Activated gamma-delta T cell treated with anti-CD3 and anti-CD28 coated beads, Interleukin-2, amount 50 U/mL, for 16 hours (primary cell): ENCODE measurements around the gene AFAP1L2.

Experiments used
- DNase-seq: peaks from one replicate; pipeline ENCODE4 v3.0.0-alpha.2; 2020; ENCODE audit warnings: low read depth

The AFAP1L2 gene

GRCh38 chr10:114408968-114409444 is 4.7 kb upstream of the AFAP1L2 start:
- no peak for DNase-seq

DNA sequence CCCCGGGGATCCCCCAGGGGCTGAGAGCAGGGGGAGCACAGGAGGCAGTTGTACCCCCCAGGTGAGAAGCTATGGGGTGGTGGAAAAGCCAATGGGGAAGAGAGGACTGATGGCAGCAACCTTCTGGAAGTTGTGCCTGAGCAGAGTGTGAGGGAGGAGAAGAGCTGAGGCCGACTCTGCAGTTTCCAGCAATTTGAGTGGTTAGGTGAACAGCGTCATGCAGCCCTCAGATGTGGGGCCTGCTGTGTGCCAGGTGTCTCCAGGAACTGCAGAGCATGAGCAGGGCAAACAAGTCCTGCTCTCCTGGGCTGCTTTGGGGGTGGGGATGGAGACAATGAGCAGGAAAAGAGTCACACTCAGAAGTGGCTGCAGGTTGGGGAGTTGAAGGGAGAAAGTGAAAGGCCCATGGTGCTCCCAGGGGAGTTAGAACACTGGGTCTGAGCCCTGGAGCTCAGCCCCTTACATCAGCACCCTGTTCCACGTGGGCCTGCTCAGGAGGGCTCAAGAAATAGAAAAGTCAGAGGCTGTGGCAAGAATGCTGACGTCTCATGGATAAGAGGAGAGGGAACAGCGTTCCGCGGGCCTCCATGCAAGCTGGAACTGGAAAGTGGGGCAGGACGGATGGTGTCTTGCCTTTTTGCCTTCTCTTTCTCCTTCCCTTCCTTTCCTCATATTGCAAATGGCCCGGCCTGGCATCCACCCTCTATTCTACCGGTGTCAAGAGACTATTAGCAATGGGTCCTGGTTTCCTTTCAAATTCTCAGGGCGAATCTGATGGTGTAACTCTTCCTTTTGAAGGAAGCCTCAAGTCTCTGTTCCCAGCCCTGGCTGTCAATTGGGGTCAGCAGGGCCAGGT is 4.0 kb upstream of the AFAP1L2 start:
- no peak for DNase-seq

- no peak for DNase-seq
Observed at GRCh38 chr10:114406455-114406854, 2.2 kb upstream of the AFAP1L2 start.

GRCh38 chr10:114405011-114405350 is 679 bp upstream of the AFAP1L2 start:
- no peak for DNase-seq

GRCh38 chr10:114403541-114404161 is 651 bp downstream of the AFAP1L2 start:
- no peak for DNase-seq

- no peak for DNase-seq
Observed at GRCh38 chr10:114402871-114403540, 1.3 kb downstream of the AFAP1L2 start.

DNA sequence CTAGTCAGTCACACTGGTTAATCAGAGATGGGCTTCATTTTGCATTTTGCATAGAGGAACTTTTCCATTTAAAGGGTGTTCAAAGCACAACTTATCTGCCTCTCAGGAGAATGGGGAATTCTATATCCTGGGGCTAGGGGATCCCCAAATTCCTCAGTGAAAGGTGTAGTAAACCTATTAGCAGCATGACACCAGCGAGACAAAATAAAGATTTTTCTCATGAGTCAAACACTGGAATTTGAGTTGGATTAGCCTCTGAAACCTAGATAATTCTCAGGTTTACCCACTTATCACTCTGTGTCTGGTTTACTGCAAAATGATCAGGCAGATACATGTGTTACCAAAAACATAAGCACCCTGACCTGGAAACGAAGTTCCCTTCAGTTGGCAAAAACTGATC is 2.1 kb downstream of the AFAP1L2 start:
- no peak for DNase-seq

DNA sequence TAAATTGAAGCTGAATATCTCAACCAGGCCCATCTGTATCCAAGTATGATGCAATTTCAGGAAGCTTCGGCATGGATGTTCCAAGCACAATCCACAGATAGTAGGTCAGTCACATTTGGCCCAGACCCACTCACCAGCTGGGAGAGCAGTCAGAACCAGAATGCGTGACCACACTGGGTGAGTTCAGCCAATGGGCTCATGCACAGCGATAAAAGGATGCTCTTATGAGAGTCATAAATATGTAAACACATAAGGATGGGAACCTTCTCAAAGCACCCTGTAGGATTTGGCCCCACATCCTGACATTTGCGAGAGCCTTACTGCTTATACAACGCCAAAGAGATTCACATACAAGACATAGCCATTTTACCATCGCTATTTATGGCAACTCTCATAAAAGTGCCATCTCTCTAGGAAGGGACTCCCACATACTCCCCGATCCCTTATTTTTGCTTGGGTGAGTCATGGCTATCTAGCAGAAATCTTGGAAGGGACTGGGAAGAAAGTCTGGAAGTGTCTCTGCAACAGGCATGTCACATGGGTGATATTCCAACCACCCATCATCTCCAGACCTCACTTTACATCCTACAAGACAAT is 3.0 kb downstream of the AFAP1L2 start:
- DNase-seq: no peak

GRCh38 chr10:114400091-114400490 is 4.2 kb downstream of the AFAP1L2 start:
- DNase-seq: no peak

- DNase-seq: no peak
Observed at GRCh38 chr10:114399576-114399975, 4.7 kb downstream of the AFAP1L2 start.

GRCh38 chr10:114398587-114399331 is 5.5 kb downstream of the AFAP1L2 start:
- DNase-seq: no peak

- no peak for DNase-seq
Observed at GRCh38 chr10:114397651-114398145, 6.6 kb downstream of the AFAP1L2 start.

GRCh38 chr10:114396464-114396863 is 7.8 kb downstream of the AFAP1L2 start:
- no peak for DNase-seq

DNA sequence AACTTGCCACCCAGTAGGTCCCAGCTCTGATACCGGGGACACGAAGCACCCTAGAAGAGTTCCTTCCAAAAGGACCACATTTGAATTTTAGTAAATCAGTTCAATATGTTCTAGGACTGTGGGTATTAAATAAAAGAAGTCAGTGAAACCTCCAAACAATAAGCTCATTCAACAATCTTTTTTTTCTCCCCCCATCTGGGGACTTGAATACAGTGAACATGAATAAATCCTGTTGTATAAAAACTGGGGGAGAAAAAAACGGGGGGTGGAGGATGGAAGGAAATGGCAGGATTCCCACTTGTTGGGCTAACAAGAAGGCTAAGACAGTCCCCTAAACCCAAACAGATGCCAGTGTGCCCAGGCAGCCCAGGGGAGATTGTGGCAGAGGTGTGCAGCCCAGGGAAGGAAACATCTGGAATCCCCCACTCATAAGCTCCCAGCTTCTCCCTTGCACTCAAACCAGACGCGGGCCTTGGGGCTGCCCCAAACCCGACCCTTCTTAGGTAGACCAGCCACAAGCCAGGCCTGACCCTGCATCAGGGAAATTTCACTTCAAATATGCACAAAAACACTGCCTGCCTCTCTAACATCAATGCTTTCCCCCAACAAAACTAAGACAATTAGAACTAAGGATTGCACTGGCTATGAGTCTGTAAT is 8.8 kb downstream of the AFAP1L2 start:
- DNase-seq: no peak

- no peak for DNase-seq
Observed at GRCh38 chr10:114394531-114394930, 9.8 kb downstream of the AFAP1L2 start.

DNA sequence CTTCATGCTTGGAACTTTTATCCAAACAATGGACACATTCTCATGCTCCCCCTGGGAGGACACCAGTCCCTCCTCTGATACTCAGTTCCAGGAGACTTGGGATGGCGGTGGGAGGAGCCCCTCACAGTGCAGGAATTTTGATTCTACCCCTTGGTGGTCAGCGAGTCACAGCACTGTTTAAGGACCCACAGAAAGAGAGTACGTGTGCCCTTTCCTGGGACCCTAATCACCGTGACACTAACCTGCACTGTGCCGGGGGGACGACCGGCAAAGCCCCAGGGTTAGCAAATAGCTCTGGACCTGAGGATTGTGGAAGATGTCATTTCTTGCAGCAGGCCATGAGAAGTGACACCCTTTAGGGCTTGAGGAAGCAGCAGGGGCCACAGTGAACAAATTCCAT is 10.4 kb downstream of the AFAP1L2 start:
- DNase-seq: no peak

DNA sequence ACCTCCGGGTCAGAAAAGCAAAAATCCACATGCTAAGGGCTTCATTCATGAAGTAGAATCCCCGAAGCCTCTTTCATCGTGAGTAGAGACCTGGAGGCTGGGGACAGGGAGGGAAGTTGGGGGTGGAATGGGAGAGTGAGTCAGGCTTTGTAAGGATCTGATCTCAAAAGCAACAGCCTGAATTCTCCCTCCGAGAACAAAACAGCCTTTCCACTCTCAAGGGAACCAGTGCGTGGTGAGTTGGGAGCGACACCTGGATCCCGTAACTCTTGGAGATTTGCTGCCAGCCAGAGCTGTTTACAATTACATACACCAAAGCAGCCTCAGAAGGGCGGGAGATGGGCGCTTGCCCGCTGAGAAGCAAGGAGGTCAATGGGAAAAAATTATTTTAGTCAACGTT is 10.8 kb downstream of the AFAP1L2 start:
- no peak for DNase-seq

GRCh38 chr10:114392112-114392835 is 12.0 kb downstream of the AFAP1L2 start:
- no peak for DNase-seq

- no peak for DNase-seq
Observed at GRCh38 chr10:114391599-114391998, 12.7 kb downstream of the AFAP1L2 start.

DNA sequence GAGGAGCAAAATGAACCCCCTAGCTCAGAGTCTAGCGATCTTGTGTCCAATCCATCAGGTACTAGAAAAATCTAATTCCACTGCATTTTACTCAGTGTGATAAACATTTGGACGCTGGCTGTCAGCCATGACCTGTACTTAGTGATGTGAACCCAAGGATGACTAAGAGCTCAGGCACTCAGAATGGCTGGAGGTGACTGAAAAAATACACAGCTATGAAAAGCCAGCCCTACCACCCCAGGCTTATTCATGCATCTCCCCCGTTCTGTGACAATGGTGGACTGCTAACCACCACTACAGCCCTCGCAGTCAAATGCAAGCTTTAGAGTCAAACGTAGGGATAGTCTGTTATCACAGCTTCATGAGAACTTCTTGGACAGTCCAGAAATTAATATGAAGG is 14.9 kb downstream of the AFAP1L2 start:
- no peak for DNase-seq

DNA sequence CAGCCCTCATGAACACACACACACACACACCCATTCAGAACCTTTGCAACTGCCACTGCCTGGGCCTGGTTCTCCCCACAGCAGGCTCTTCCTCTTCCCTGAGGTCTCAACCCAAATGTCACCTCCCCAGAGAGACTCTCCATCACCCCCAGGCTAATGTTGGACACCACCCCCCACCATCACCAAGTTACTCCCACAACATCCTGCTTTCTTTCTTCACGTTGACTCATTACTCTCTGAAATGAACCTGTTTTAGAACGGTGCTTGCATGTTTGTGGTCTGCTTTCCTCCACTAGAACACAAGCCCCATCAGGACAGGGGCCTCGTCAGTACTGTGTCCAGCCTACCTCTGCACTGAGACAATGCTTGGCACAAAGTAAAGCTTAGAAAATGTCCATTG is 16.0 kb downstream of the AFAP1L2 start:
- no peak for DNase-seq
